A673 (cell line): ENCODE measurements around the gene NRXN3. TPM values are rescaled to one million over a fixed set of nuclear protein-coding genes. Genes with fewer than 3 reads are reported as not detected.
A peak's percentile ranks its signal among the peaks of the same experiment; 100 is the strongest.

Experiments used
- BruUV-seq: library from RNA; stranded (reverse); fragments of 400-500 nt; replicated peaks from 2 replicates; lab custom pipeline; 2021; lab: Mats Ljungman, UMichigan
- CTCF ChIA-PET: fragments of 300-600 bp; sonication (Branson Sonifier 250); formaldehyde crosslinking; loops from one replicate; lab custom pipeline; 2022; ENCODE audit warnings: antibody characterized with exemption; lab: Charles Lee
- POLR2A ChIA-PET: fragments of 300-600 bp; sonication (Branson Sonifier 250); formaldehyde crosslinking; loops from one replicate; lab custom pipeline; 2022; ENCODE audit warnings: antibody characterized with exemption; ENCODE audit not compliant: low non-redundant PET; lab: Charles Lee
- DNase-seq: peaks from one replicate; pipeline ENCODE4 v3.0.0-alpha.2; 2015; ENCODE audit warnings: low spot score
- H3K27ac ChIP-seq: fragments of 200-600 bp; sonication (generic); 2 replicates; pipeline ENCODE4 v1.5.1; 2016; ENCODE audit warnings: mixed run types, low read depth, mild to moderate bottlenecking, mixed read lengths, antibody characterized with exemption, low read length; ENCODE audit not compliant: poor library complexity, severe bottlenecking
- H3K27me3 ChIP-seq: fragments of 200-600 bp; sonication (generic); replicated peaks from 2 replicates; pipeline ENCODE4 v1.6.1; 2017; ENCODE audit warnings: mixed run types, low read depth, mild to moderate bottlenecking, mixed read lengths, antibody characterized with exemption, low read length; ENCODE audit not compliant: insufficient read depth, poor library complexity
- H3K36me3 ChIP-seq: fragments of 200-600 bp; sonication (generic); 2 replicates; pipeline ENCODE4 v1.6.1; 2016; ENCODE audit warnings: mixed run types, mild to moderate bottlenecking, mixed read lengths, antibody characterized with exemption, low read length; ENCODE audit not compliant: insufficient read depth, poor library complexity, severe bottlenecking
- H3K4me1 ChIP-seq: fragments of 200-600 bp; sonication (generic); 2 replicates; pipeline ENCODE4 v1.6.1; 2017; ENCODE audit warnings: mixed run types, mild to moderate bottlenecking, mixed read lengths, antibody characterized with exemption, low read length; ENCODE audit not compliant: insufficient read depth, poor library complexity, severe bottlenecking
- H3K4me3 ChIP-seq: fragments of 200-600 bp; sonication (generic); 2 replicates; pipeline ENCODE4 v1.5.1; 2016; ENCODE audit warnings: low read depth, mixed run types, mild to moderate bottlenecking, mixed read lengths, low read length; ENCODE audit not compliant: poor library complexity, severe bottlenecking
- H3K9me3 ChIP-seq: fragments of 200-600 bp; sonication (generic); 2 replicates; pipeline ENCODE4 v1.6.1; 2016; ENCODE audit warnings: mixed run types, low read depth, mild to moderate bottlenecking, mixed read lengths, antibody characterized with exemption, low read length; ENCODE audit not compliant: poor library complexity, severe bottlenecking
- EZH2 ChIP-seq: fragments of 200-600 bp; sonication (generic); IDR thresholded peaks from 2 replicates; pipeline ENCODE4 v1.6.1; 2017; ENCODE audit warnings: borderline replicate concordance, low read depth, mild to moderate bottlenecking, mixed read lengths, antibody characterized with exemption, low read length; ENCODE audit not compliant: poor library complexity, severe bottlenecking
- intact Hi-C: fragments of 100-400 bp; cut with micrococcal nuclease; formaldehyde crosslinking; loops from one replicate; pipeline ENCODE4 v1.10.0; 2022; ENCODE audit not compliant: unreplicated experiment
- total RNA-seq: library from RNA; stranded (reverse); gene quantifications from 2 replicates; pipeline ENCODE4 v1.2.3, GENCODE V29; 2021
- TF ChIP-seq, protein P1 (sequence below): fragments of 300-800, 200-600 bp; sonication (generic); conservative IDR thresholded peaks from 2 replicates; pipeline ENCODE4 v1.5.1; 2017; ENCODE audit warnings: low read depth, mild to moderate bottlenecking, antibody characterized with exemption, low read length, moderate library complexity, mixed read lengths

Gene NRXN3
- total RNA-seq, 1 experiment from 2014 or later: 0.21 TPM

DNA sequence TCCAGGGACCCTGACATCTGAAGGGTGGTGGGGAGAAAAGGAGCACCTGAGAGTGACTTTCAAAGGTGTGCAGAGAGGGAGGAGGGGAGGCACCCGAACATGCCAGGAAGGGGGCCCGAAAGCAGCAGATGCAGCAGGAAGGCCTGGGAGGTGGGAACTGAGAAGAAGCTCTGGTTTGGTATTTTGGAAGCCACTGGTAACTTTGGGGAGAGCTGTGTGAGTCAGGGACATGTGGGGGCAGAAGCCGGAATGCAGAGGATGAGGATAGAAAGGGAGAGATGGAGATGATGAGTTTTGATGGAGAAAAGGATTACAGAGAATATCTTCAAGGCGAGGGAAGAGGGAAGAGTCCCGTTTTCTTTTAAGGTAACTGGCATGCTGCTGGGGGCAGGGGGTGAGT, 50.1 kb downstream of the NRXN3 start:
- Histone ChIP-seq H3K27ac (no peak overlapping the region), H3K9me3 (no peaks in the 10 kb centered on the region), H3K4me1 (no peaks in the 10 kb centered on the region), H3K27me3 (no peaks in the 10 kb centered on the region), H3K4me3 (no peak overlapping the region), H3K36me3 (no peaks in the 10 kb centered on the region)
- no peak for DNase-seq
- intact Hi-C loops: no loop called here
- TF ChIP-seq EZH2: no peak
- TF ChIP-seq, protein P1, sequence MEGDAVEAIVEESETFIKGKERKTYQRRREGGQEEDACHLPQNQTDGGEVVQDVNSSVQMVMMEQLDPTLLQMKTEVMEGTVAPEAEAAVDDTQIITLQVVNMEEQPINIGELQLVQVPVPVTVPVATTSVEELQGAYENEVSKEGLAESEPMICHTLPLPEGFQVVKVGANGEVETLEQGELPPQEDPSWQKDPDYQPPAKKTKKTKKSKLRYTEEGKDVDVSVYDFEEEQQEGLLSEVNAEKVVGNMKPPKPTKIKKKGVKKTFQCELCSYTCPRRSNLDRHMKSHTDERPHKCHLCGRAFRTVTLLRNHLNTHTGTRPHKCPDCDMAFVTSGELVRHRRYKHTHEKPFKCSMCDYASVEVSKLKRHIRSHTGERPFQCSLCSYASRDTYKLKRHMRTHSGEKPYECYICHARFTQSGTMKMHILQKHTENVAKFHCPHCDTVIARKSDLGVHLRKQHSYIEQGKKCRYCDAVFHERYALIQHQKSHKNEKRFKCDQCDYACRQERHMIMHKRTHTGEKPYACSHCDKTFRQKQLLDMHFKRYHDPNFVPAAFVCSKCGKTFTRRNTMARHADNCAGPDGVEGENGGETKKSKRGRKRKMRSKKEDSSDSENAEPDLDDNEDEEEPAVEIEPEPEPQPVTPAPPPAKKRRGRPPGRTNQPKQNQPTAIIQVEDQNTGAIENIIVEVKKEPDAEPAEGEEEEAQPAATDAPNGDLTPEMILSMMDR: no peak
- BruUV-seq: no TSS peak
- CTCF ChIA-PET: no interaction called here
- POLR2A ChIA-PET: no interaction called here

DNA sequence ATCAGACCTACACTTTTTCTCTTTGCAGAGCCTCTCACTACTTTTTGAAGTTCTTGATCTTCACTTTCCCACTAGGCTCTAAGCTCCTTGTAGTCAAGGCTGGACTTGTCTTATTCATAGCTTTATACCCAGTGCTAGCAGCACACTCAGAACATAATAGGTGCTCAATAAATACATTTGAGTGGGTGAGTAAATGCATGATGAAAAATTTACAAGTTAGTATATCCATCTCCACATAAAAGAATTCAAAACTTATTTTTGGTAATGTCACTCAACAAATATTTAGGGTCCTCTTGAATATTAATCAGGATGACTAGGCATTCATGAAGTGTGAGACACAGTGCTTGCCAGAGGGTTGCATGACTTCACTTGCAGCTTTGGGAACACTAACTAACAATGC, 52.6 kb downstream of the NRXN3 start:
- H3K4me3 ChIP-seq: no peak overlapping the region
- H3K27ac ChIP-seq: no peak overlapping the region
- no peaks in the 10 kb centered on the region for H3K9me3 ChIP-seq
- ChIA-PET POLR2A (no interaction called here), CTCF (no interaction called here)
- H3K4me1 ChIP-seq: no peaks in the 10 kb centered on the region
- H3K36me3 ChIP-seq: no peaks in the 10 kb centered on the region
- intact Hi-C loops: no loop called here
- TF ChIP-seq, protein P1: no peak
- no peak for TF ChIP-seq EZH2
- no TSS peak for BruUV-seq
- no peak for DNase-seq
- no peaks in the 10 kb centered on the region for H3K27me3 ChIP-seq

DNA sequence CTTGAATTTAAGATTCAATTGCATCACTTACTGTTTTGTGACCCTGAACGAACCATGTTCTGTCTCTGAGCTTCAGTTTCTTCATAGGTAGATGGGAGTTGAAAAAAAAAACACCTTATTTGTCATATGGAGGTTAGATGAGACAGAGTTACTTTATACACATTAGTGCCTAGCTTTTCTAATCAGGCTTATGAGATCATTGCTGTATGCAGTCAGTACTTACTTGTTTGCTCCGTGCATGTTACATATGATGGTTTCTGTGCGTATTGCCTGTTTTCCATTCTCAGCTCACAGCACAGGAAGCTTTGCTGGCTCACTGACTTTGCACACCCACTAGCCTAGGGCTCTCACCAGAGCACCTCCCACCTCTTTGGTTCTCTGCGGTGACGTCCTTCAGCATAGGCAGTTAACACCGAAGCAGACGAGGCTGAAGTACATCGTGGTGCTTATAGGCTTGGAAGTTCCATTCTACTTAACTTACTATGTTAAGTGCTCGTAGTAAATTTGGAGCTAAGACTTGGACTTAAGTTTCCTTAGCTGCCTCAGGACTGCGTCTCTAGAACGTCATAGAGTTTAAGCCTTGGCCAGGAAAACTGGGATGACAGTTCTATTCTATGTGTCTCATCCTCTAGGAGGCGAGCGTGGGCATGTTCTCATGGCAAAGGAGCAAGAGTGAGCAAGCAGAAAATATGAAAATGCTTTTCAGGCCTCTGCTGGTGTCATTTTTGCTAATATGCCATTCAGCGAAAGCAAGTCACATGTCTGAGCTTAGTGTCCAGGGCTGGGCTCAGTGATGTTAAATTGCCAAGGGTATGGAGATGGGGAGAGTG, 57.3 kb downstream of the NRXN3 start:
- Histone ChIP-seq H3K36me3 (no peaks in the 10 kb centered on the region), H3K27me3 (no peaks in the 10 kb centered on the region), H3K9me3 (no peaks in the 10 kb centered on the region), H3K27ac (no peak overlapping the region), H3K4me1 (no peaks in the 10 kb centered on the region), H3K4me3 (no peak overlapping the region)
- TF ChIP-seq, protein P1: 0 out of 2 replicates have a peak, but pooled peaks have one; percentile 16
- no peak for TF ChIP-seq EZH2
- BruUV-seq: no TSS peak
- intact Hi-C loops: no loop called here
- no peak for DNase-seq
- ChIA-PET POLR2A (no interaction called here), CTCF (no interaction called here)
